ENCODE results near the gene ACADL. TPM values are rescaled to one million over a fixed set of nuclear protein-coding genes. Genes with fewer than 3 reads are reported as not detected.
"Not testable (repeated sequence)": the region's sequence is repeated elsewhere in the genome, so short reads cannot be mapped to it uniquely, and the experiment has no call there.

Gene ACADL
- total RNA-seq, 1 donor from 2014 or later, result 0.13 TPM

GRCh38 chr2:210203147-210203546 is 22.1 kb downstream of the ACADL start:
- DNase-seq (ENCODE audit: low read depth), result no peak

DNA sequence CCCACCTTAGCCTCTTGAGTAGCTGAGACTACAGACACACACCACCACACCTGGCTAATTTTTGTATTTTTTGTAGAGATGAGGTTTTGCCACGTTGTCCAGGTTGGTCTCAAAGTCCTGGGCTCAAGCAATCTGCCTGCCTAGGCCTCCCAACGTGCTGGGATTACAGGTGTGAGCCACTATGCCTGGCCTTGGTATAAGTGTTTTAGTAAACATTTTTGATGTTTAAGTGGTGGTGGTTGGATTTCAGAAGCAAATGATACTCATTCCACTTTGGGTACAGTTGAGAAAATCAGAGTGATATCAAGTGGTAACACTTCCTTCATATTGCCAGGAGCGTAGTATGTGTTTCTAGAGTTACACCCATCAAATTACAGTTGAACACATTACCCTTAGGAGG is 25.4 kb downstream of the ACADL start:
- DNase-seq (ENCODE audit: low read depth), result no peak

DNA sequence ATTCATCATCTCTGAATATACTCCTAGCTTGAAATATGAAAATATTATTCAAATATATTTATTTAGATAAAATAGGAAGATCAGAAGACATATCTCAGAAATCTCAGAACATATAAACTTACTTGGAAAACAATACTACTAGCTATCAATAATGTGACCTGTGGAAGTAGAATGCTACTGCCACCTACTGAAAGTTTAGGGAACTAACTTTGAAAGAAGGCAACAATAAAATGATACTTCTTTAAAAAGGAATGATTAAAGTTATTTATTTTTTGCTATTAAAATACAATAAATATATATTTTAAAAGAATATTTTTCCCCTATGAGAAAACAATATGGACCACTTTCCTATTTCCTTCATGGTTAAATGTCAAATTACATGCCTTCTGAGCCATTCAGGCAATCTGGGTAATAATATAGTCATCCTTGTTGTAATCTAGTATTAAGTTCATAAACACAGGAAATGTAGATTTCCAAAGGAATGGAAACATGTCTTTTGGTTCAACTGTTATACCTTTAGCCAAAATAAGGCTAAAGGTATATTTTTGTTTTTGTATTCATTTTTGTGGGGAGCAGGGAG is 26.0 kb downstream of the ACADL start:
- peak; percentile 49 for DNase-seq (ENCODE audit: low read depth)

DNA sequence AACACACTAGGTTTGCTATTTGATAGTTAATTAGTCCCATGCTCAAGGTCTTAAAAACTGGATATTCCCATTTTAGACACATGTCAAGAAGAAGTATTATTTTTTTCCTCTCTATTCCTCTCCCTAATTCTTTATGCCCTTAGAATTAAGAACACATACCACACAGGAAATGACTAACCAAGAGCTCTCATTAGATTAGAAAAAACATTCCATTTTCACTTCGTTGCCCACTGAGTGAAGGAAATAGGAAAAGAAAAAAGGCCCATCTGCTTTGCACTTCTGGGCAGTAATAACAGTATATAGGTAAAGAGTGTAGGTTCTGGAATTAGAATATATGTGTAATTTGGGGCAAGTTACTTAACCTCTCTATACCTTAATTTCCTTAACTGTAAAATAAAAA is 26.9 kb downstream of the ACADL start:
- DNase-seq (ENCODE audit: low read depth), result no peak

GRCh38 chr2:210197720-210198119 is 27.5 kb downstream of the ACADL start:
- no peak for DNase-seq (ENCODE audit: low read depth)

DNA sequence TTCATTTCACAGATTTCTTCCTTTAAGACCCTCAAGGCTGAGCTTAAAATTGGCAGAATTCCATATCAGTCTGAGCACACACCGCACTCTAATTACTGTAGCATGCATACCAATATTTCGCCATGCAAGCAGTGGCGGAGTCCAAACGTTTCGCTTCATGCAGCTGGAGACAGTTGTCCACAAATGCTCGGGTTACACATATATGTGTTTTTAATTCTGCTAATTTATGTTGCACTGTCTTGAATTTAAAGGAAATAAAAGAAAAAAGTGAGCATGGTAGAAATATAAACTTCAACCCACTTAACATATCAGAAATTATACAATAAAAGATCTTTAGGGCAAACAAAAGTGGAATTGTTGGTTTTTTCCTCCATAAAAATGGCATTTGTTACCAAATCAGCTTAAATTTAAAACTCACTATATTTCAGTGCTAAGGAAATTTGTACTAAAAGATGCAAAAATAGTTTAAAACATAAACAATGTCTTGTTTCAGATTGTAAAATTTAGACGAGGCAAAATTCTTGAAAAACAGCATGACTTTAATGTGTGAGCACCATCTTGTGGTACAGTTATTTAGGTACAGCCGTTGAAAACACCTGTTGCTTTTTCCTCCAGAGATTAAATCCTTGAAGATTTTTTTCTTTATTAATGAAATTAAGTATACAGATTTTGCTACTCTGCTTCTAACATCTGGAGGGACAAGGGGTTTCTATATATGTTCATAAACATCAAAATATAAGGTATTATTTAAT is 30.0 kb downstream of the ACADL start:
- peak; percentile 45 for DNase-seq (ENCODE audit: low read depth)

- DNase-seq (ENCODE audit: low read depth), result no peak
These were observed 34.9 kb downstream of the ACADL start for GRCh38 chr2:210190345-210190744.

DNA sequence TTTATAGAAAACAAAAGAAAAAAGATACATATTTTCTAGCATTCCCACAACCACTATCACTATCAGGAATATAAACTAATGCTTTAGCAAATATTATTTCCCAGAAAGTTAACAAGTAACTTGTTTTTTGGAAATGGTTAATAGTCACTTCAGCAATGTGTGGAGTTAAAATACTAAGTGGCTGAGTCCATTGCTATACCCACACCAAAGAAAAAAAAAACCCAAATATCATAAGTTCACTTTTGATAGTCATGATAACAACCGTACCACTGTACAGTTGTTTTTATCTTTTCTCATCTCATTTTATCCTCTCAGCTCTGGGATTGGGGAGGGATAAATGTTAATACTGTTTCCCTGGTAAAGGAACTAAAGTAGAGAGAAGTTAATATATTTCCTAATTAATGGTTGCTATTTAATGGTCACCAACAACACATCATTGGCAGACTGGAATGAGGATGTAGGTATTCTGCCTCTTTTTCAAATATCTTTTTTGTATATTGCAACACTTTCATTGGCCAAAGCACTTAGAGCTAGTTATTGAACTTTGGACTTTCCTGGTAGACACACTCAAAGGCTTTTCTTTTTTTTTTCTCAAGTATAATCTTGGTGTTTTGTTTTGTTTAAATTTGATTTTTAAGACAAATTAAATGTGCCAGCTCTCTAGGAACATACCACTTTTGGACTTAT is 35.7 kb downstream of the ACADL start:
- no peak for DNase-seq (ENCODE audit: low read depth)

- no peak for DNase-seq (ENCODE audit: low read depth)
These were observed 36.5 kb downstream of the ACADL start for GRCh38 chr2:210188755-210189154.

GRCh38 chr2:210188190-210188589 is 37.1 kb downstream of the ACADL start:
- no peak for DNase-seq (ENCODE audit: low read depth)

DNA sequence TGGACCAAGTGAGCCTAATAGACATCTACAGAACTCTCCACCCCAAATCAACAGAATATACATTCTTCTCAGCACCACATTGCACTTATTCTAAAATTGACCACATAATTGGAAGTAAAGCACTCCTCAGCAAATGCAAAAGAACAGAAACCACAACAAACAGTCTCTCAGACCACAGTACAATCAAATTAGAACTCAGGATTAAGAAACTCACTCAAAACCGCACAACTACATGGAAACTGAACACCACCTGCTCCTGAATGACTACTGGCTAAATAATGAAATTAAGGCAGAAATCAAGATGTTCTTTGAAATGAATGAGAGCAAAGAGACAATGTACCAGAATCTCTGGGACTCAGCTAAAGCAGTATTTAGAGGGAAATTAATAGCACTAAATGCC is 41.3 kb downstream of the ACADL start:
- not testable (repeated sequence) for DNase-seq (ENCODE audit: low read depth)

- DNase-seq (ENCODE audit: low read depth), result not testable (repeated sequence)
These were observed 43.6 kb downstream of the ACADL start for GRCh38 chr2:210181606-210182088.

- not testable (repeated sequence) for DNase-seq (ENCODE audit: low read depth)
These were observed 44.1 kb downstream of the ACADL start for GRCh38 chr2:210181033-210181605.

- DNase-seq (ENCODE audit: low read depth), result no peak
These were observed 44.8 kb downstream of the ACADL start for GRCh38 chr2:210180477-210180876.

- DNase-seq (ENCODE audit: low read depth), result no peak
These were observed 45.8 kb downstream of the ACADL start for GRCh38 chr2:210179351-210179990.

DNA sequence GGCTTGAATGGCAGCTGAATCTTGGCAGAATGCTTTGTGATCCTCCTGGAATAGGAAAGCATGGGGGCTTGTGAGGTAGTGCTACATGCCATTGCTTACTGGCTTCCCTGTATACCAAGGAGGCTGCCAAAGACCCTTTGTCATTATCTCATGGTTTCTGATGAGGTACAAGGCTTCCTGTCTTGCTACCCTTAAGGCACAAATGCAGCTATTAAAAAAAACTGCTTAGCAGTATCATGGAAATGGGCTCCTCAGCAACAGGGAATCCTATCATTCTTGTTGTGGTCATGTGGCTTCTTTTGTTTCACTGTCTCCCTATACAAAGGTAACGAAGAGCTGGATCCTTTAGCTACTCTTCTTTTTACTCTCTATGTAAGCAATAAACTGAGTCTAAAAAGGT is 47.5 kb downstream of the ACADL start:
- no peak for DNase-seq (ENCODE audit: low read depth)

GRCh38 chr2:210177115-210177514 is 48.1 kb downstream of the ACADL start:
- DNase-seq (ENCODE audit: low read depth), result not testable (repeated sequence)

- DNase-seq (ENCODE audit: low read depth), result no peak
These were observed 51.2 kb downstream of the ACADL start for GRCh38 chr2:210174086-210174485.

DNA sequence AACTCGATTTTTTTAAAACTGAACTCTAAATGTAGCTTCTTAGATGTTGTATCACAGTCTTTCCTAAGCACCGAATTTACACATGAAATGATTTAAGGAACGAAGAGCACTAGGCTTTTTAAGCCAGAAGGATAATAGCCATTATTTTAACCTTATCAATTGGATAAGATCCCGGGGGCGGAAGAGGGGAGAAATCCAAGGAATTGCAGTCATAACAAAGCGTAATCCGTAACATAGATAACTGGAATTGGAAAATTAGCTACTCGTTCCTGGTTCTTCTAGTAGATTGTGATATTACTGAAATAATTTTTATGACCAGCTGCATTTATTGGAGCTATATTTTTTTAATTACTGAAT is 53.0 kb downstream of the ACADL start:
- no peak for DNase-seq (ENCODE audit: low read depth)

DNA sequence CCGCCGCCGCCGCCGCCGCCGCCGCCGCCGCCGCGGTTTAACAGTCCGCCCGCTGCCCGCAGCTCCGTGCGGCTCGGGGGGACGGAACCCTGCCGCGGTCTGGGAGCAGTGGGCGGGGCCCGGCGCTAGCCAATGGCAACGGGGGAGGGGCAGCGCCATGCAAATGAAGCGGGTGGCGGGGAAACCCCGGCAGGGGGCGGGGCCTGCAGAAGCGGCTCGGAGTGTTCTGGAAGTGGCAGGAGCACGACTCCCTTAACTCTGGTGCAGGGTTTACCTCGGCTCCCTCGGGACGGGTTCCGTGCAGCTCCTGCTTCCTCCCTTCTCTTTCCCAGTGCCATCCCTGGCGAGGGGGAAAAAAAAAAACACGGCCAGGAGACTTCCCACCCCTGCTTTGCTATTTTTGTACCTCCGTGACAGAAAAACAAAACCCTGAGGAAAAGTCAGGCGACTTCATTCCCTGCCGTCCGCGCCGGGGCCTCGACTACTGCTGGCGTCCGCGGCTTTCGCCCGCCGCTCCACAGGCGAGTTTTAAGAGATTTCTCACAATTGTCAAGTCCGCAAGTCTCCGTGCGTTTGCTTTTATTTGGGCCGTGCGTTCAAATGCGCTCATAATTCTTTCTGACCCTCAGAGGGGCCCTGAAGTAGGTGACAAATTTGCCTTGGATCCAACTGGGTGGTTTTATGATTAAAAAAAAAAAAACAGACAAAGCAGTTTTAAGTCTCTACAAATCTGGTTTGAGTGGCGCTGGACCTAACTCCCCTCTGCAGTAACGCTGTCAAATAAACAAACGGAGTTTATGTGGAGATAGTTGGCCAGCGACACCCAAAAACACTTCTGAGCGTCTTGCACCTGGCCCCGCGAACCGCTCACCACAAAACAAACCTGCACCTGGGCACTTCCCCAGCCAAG is 53.7 kb downstream of the ACADL start, which contains the start of gene KANSL1L:
KANSL1L (minus strand) TSS at position 101 of the 910 bp plus-strand sequence. CDS start 16,827 bp downstream, outside the sequence.
- DNase-seq (ENCODE audit: low read depth), result peak; percentile 97

All from myocyte (in vitro differentiated cells).